ENCODE data around the gene MPRIP.

GRCh38 chr17:17214646-17215436 lies 172.6 kb downstream of the MPRIP start:
- TF ChIP-seq CTCF (IDR thresholded peaks at IDR 0.05) (no peak), POLR2A (IDR thresholded peaks at IDR 0.05) (no peak)
